H9 (cell line): ENCODE results near the gene LPCAT3. TPM values are rescaled to one million over a fixed set of nuclear protein-coding genes. Genes with fewer than 3 reads are reported as not detected.

Experiments
- DNase-seq: peaks from one replicate; pipeline ENCODE4 v3.0.0-alpha.2; 2017
- H2AFZ ChIP-seq: one replicate; pipeline ENCODE4 v1.6.1; 2013; ENCODE audit warnings: mild to moderate bottlenecking, low read length, control low read depth, moderate library complexity
- H2AK5ac ChIP-seq: 2 replicates; pipeline ENCODE4 v1.6.1; 2013; ENCODE audit warnings: low read length, control low read depth, mixed read lengths; ENCODE audit not compliant: insufficient read length
- H2BK120ac ChIP-seq: one replicate; pipeline ENCODE4 v1.6.1; 2013; ENCODE audit warnings: low read depth, mild to moderate bottlenecking, low read length, control low read depth, inconsistent platforms; ENCODE audit not compliant: poor library complexity, severe bottlenecking
- H2BK12ac ChIP-seq: 2 replicates; pipeline ENCODE4 v1.6.1; 2013; ENCODE audit warnings: low read length, control low read depth, mixed read lengths, low read depth; ENCODE audit not compliant: insufficient read length
- H2BK15ac ChIP-seq: 2 replicates; pipeline ENCODE4 v1.6.1; 2013; ENCODE audit warnings: low read depth, low read length, control low read depth
- H2BK20ac ChIP-seq: one replicate; pipeline ENCODE4 v1.6.1; 2013; ENCODE audit warnings: low read depth, mild to moderate bottlenecking, low read length, control low read depth, inconsistent platforms; ENCODE audit not compliant: poor library complexity, severe bottlenecking
- H2BK5ac ChIP-seq: 2 replicates; pipeline ENCODE4 v1.6.1; 2013; ENCODE audit warnings: low read length, control low read depth, mixed read lengths; ENCODE audit not compliant: insufficient read length
- H3K14ac ChIP-seq: 2 replicates; pipeline ENCODE4 v1.6.1; 2013; ENCODE audit warnings: low read length, control low read depth; ENCODE audit not compliant: insufficient read depth
- H3K18ac ChIP-seq: 2 replicates; pipeline ENCODE4 v1.6.1; 2013; ENCODE audit warnings: low read depth, mild to moderate bottlenecking, mixed read lengths, low read length, control low read depth; ENCODE audit not compliant: insufficient read length
- H3K23ac ChIP-seq: 2 replicates; pipeline ENCODE4 v1.6.1; 2013; ENCODE audit warnings: low read length, control low read depth, mixed read lengths, low read depth; ENCODE audit not compliant: insufficient read length
- H3K23me2 ChIP-seq: 2 replicates; pipeline ENCODE4 v1.6.1; 2013; ENCODE audit warnings: low read depth, mild to moderate bottlenecking, mixed read lengths, low read length, control low read depth; ENCODE audit not compliant: insufficient read length, poor library complexity, severe bottlenecking
- H3K27ac ChIP-seq: 2 replicates; pipeline ENCODE4 v1.5.1; 2013; ENCODE audit warnings: low read length, control low read depth, mixed read lengths, low read depth; ENCODE audit not compliant: insufficient read length
- H3K27me3 ChIP-seq: 2 replicates; pipeline ENCODE4 v1.6.1; 2013; ENCODE audit warnings: low read length, control low read depth, inconsistent platforms; ENCODE audit not compliant: insufficient read depth
- H3K4ac ChIP-seq: 2 replicates; pipeline ENCODE4 v1.6.1; 2013; ENCODE audit warnings: low read depth, mild to moderate bottlenecking, control low read depth, inconsistent platforms, low read length, moderate library complexity
- H3K4me1 ChIP-seq: 2 replicates; pipeline ENCODE4 v1.6.1; 2013; ENCODE audit warnings: low read length, control low read depth, inconsistent platforms; ENCODE audit not compliant: insufficient read depth
- H3K4me2 ChIP-seq: 2 replicates; pipeline ENCODE4 v1.6.1; 2013; ENCODE audit warnings: low read length, control low read depth, mixed read lengths; ENCODE audit not compliant: insufficient read length, insufficient read depth
- H3K56ac ChIP-seq: 2 replicates; pipeline ENCODE4 v1.6.1; 2013; ENCODE audit warnings: low read depth, mild to moderate bottlenecking, mixed read lengths, low read length, control low read depth; ENCODE audit not compliant: insufficient read length
- H3K79me1 ChIP-seq: 2 replicates; pipeline ENCODE4 v1.6.1; 2013; ENCODE audit warnings: low read depth, mild to moderate bottlenecking, moderate library complexity, low read length, control low read depth, inconsistent platforms; ENCODE audit not compliant: insufficient read depth, poor library complexity, severe bottlenecking
- H3K79me2 ChIP-seq: 2 replicates; pipeline ENCODE4 v1.6.1; 2013; ENCODE audit warnings: low read length, control low read depth, inconsistent platforms; ENCODE audit not compliant: insufficient read depth
- H3K9ac ChIP-seq: 2 replicates; pipeline ENCODE4 v1.6.1; 2013; ENCODE audit warnings: low read length, control low read depth, mixed read lengths; ENCODE audit not compliant: insufficient read length; ENCODE audit errors: extremely low read depth
- H3K9me3 ChIP-seq: one replicate; pipeline ENCODE4 v1.6.1; 2013; ENCODE audit warnings: low read depth, low read length, inconsistent platforms; ENCODE audit not compliant: control insufficient read depth
- H3T11ph ChIP-seq: one replicate; pipeline ENCODE4 v1.6.1; 2013; ENCODE audit warnings: mild to moderate bottlenecking, low read length, control low read depth, inconsistent platforms
- H4K20me1 ChIP-seq: one replicate; pipeline ENCODE4 v1.6.1; 2013; ENCODE audit not compliant: control insufficient read depth, insufficient read length, insufficient read depth
- H4K5ac ChIP-seq: 2 replicates; pipeline ENCODE4 v1.6.1; 2013; ENCODE audit warnings: low read depth, mild to moderate bottlenecking, mixed read lengths, low read length, control low read depth; ENCODE audit not compliant: insufficient read length
- H4K8ac ChIP-seq: replicated peaks from 2 replicates; pipeline ENCODE4 v1.6.1; 2013; ENCODE audit warnings: low read length, control low read depth, mixed read lengths, low read depth; ENCODE audit not compliant: insufficient read length
- H4K91ac ChIP-seq: 2 replicates; pipeline ENCODE4 v1.6.1; 2013; ENCODE audit warnings: low read depth, mild to moderate bottlenecking, moderate library complexity, mixed read lengths, low read length, control low read depth; ENCODE audit not compliant: insufficient read length
- H3K27ac Mint-ChIP-seq, 3 experiments: 2 replicates in 2 of 3; 3 replicates in 1 of 3; pipeline ENCODE4 v1.8.0; 2020 to 2021; ENCODE audit warnings: mixed read lengths in 3 of 3, mild to moderate bottlenecking in 1 of 3, moderate library complexity in 1 of 3
- H3K27me3 Mint-ChIP-seq: 2 replicates; pipeline ENCODE4 v1.8.0; 2021; ENCODE audit warnings: low read depth, mild to moderate bottlenecking, moderate library complexity, mixed read lengths
- H3K36me3 Mint-ChIP-seq, 3 experiments: 2 replicates in 2 of 3; 3 replicates in 1 of 3; pipeline ENCODE4 v1.8.0; 2020 to 2021; ENCODE audit warnings: low read depth in 3 of 3, mixed read lengths in 3 of 3; ENCODE audit not compliant: insufficient read depth in 1 of 3
- H3K4me1 Mint-ChIP-seq, 2 experiments: 2 replicates each; pipeline ENCODE4 v1.8.0; 2020; ENCODE audit warnings: mixed read lengths in 2 of 2
- H3K4me3 Mint-ChIP-seq, 2 experiments: 2 replicates in 1 of 2; 3 replicates in 1 of 2; pipeline ENCODE4 v1.8.0; 2020 to 2021; ENCODE audit warnings: mild to moderate bottlenecking in 2 of 2, mixed read lengths in 2 of 2, moderate library complexity in 1 of 2
- H3K9me3 Mint-ChIP-seq, 2 experiments: 2 replicates in 1 of 2; 3 replicates in 1 of 2; pipeline ENCODE4 v1.8.0; 2020; ENCODE audit warnings: mild to moderate bottlenecking in 2 of 2, mixed read lengths in 2 of 2, moderate library complexity in 1 of 2
- CTCF ChIP-seq: fragments of 200-600 bp; sonication (generic); conservative IDR thresholded peaks from 3 replicates; pipeline ENCODE4 v1.8.0; 2021; ENCODE audit warnings: antibody characterized with exemption, mild to moderate bottlenecking
- WGBS: extraction: QIAGEN DNeasy Blood & Tissue Kit; methylation state at CpG from one replicate; pipeline ENCODE4 v1.1.7; 2013; ENCODE audit warnings: missing lambda C conversion rate, low lambda C conversion rate, mixed read lengths; ENCODE audit not compliant: insufficient read length; ENCODE audit errors: extremely low coverage; 5-methylcytosine and 5-hydroxymethylcytosine counted together
- total RNA-seq: library from RNA; stranded (reverse); gene quantifications from 2 replicates; pipeline ENCODE4 v1.2.1, GENCODE V29; 2021

LPCAT3 gene
- total RNA-seq, 1 experiment from 2014 or later: 47.7 TPM

DNA sequence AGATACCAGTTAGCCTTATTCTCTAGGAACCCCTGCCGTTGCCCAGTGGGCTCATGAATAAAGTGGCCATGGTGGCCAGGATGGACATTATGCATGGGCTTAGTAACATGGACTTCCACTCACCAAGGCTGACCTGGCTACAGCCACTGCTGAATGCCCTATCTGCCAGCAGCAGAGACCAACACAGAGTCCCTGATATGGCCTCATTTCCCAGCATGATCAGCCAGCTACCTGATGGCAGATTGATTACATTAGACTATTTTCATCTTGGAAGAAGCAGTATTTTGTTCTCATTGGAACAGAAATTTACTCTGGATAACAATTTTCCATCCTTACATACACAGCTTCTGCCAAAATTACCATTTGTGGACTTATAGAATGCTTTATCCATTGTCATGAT lies 16.2 kb upstream of the LPCAT3 start:
- TF ChIP-seq CTCF: no peak
- no peaks in the 10 kb centered on the region for H3K79me1 ChIP-seq
- no peak overlapping the region for H2BK15ac ChIP-seq
- no peak overlapping the region for H4K8ac ChIP-seq
- H3T11ph ChIP-seq: no peak overlapping the region
- H3K9ac ChIP-seq: no peak overlapping the region
- no peaks in the 10 kb centered on the region for H3K23me2 ChIP-seq
- H4K20me1 ChIP-seq: no peaks in the 10 kb centered on the region
- H2AK5ac ChIP-seq: no peak overlapping the region
- H3K4me2 ChIP-seq: no peak overlapping the region
- Mint-ChIP-seq H3K4me3 (no peak overlapping the region), H3K27me3 (peaks cover 3% of the 10 kb centered on the region), H3K27ac (no peak overlapping the region), H3K9me3 (peaks cover 2 to 3% of the 10 kb centered on the region in 2 experiments; a peak in 3 of 5 replicates), H3K4me1 (peaks cover 13 to 14% of the 10 kb centered on the region in 2 experiments), H3K36me3 (peaks cover 0 to 3% (median 0%) of the 10 kb centered on the region in 3 experiments; a peak in 2 of 7 replicates)
- no peak overlapping the region for H3K23ac ChIP-seq
- H2BK20ac ChIP-seq: no peak overlapping the region
- no peak overlapping the region for H2BK12ac ChIP-seq
- H2BK120ac ChIP-seq: no peak overlapping the region
- no peak overlapping the region for H4K5ac ChIP-seq
- no peak overlapping the region for H4K91ac ChIP-seq
- H3K9me3 ChIP-seq: no peaks in the 10 kb centered on the region
- no peak overlapping the region for H3K4ac ChIP-seq
- no peak overlapping the region for H2BK5ac ChIP-seq
- H3K56ac ChIP-seq: no peak overlapping the region
- H3K79me2 ChIP-seq: no peaks in the 10 kb centered on the region
- H2AFZ ChIP-seq: no peak overlapping the region
- no peak overlapping the region for H3K14ac ChIP-seq
- no CpG with 5 or more reads among the region's 1 CpG for WGBS
- H3K4me1 ChIP-seq: peaks cover 3% of the 10 kb centered on the region; the same call in 1 of the 2 replicates
- H3K27ac ChIP-seq: no peak overlapping the region
- H3K27me3 ChIP-seq: no peaks in the 10 kb centered on the region
- no peak for DNase-seq
- no peak overlapping the region for H3K18ac ChIP-seq
